Transverse colon (tissue), 4 donors: ENCODE data around the gene CWC25.

ENCODE experiments used
- EP300 ChIP-seq: sonication (generic); formaldehyde crosslinking; IDR thresholded peaks from one replicate; pipeline ENCODE4 v1.6.1; 2017; ENCODE audit warnings: antibody characterized with exemption, low read depth
- POLR2A ChIP-seq: fragments of 450-650 bp; IDR thresholded peaks from one replicate; pipeline ENCODE4 v1.6.1; 2016; ENCODE audit warnings: antibody characterized with exemption, mild to moderate bottlenecking, moderate library complexity
- POLR2AphosphoS5 ChIP-seq, 3 donors: sonication (generic); formaldehyde crosslinking; IDR thresholded peaks; one replicate each; pipeline ENCODE4 v1.6.1; 2016; ENCODE audit warnings: antibody characterized with exemption in 3 of 3
- TF ChIP-seq, protein P1 (sequence below), 5 experiments: fragments of 200-600 bp in 3 of 5; fragments of 450-650 bp in 2 of 5; sonication (generic) in 3 of 5; IDR thresholded peaks; 1 replicate in 2 of 5; 2 replicates in 3 of 5; pipeline ENCODE4 v1.5.1; 2016 to 2017; ENCODE audit warnings: antibody characterized with exemption in 5 of 5, inconsistent platforms in 3 of 5, mild to moderate bottlenecking in 2 of 5, moderate library complexity in 1 of 5

- TF ChIP-seq, protein P1, sequence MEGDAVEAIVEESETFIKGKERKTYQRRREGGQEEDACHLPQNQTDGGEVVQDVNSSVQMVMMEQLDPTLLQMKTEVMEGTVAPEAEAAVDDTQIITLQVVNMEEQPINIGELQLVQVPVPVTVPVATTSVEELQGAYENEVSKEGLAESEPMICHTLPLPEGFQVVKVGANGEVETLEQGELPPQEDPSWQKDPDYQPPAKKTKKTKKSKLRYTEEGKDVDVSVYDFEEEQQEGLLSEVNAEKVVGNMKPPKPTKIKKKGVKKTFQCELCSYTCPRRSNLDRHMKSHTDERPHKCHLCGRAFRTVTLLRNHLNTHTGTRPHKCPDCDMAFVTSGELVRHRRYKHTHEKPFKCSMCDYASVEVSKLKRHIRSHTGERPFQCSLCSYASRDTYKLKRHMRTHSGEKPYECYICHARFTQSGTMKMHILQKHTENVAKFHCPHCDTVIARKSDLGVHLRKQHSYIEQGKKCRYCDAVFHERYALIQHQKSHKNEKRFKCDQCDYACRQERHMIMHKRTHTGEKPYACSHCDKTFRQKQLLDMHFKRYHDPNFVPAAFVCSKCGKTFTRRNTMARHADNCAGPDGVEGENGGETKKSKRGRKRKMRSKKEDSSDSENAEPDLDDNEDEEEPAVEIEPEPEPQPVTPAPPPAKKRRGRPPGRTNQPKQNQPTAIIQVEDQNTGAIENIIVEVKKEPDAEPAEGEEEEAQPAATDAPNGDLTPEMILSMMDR (IDR thresholded peaks at IDR 0.05) = no peak
- no peak for TF ChIP-seq EP300
- no peak for TF ChIP-seq POLR2AphosphoS5 (IDR thresholded peaks at IDR 0.05)
- TF ChIP-seq POLR2A = no peak
Observed at GRCh38 chr17:38797158-38797490, 28.0 kb downstream of the CWC25 start.
